Breast epithelium (tissue), 4 donors: ENCODE results near the gene ACSS2. TPM values are rescaled to one million over a fixed set of nuclear protein-coding genes. Genes with fewer than 3 reads are reported as not detected.

Source experiments
- DNase-seq, 2 donors: peaks; one replicate each; pipeline ENCODE4 v3.0.0-alpha.2; 2019; ENCODE audit warnings: low spot score in 2 of 2
- H3K27ac ChIP-seq, 2 donors: fragments of 200-600 bp; sonication (generic) in 1 of 2; one replicate each; pipeline ENCODE4 v1.5.1; 2016 to 2019; ENCODE audit warnings: mild to moderate bottlenecking in 1 of 2
- H3K27me3 ChIP-seq, 2 donors: fragments of 200-600 bp; sonication (generic) in 1 of 2; one replicate each; pipeline versions ENCODE4 v1.5.1 to v1.6.0; 2017 to 2019; ENCODE audit warnings: control low read depth in 1 of 2, mild to moderate bottlenecking in 1 of 2
- H3K36me3 ChIP-seq: fragments of 200-600 bp; one replicate; pipeline ENCODE4 v1.5.1; 2019
- H3K4me1 ChIP-seq, 2 donors: fragments of 200-600 bp; sonication (generic); one replicate each; pipeline ENCODE4 v1.5.1; 2016 to 2019; ENCODE audit warnings: control low read depth in 1 of 2
- H3K4me3 ChIP-seq, 3 donors: fragments of 200-600 bp; sonication (generic); 1 replicate in 2 of 3; 2 replicates in 1 of 3; pipeline ENCODE4 v1.5.1; 2016 to 2019; ENCODE audit warnings: mild to moderate bottlenecking in 3 of 3, moderate library complexity in 2 of 3
- H3K9me3 ChIP-seq, 2 donors: fragments of 200-600 bp; sonication (generic) in 1 of 2; one replicate each; pipeline ENCODE4 v1.5.1; 2016 to 2019; ENCODE audit warnings: control low read depth in 1 of 2
- POLR2A ChIP-seq: fragments of 450-650 bp; IDR thresholded peaks from one replicate; pipeline ENCODE4 v1.6.1; 2016; ENCODE audit warnings: antibody characterized with exemption, mild to moderate bottlenecking, moderate library complexity
- POLR2AphosphoS5 ChIP-seq, 3 donors: sonication (generic); formaldehyde crosslinking; IDR thresholded peaks; one replicate each; pipeline ENCODE4 v1.6.1; 2017; ENCODE audit warnings: antibody characterized with exemption in 3 of 3
- intact Hi-C: fragments of 100-400 bp; cut with DNase I; formaldehyde crosslinking; loops from one replicate; pipeline ENCODE4 v1.15.1; 2023; ENCODE audit warnings: low total_unique reads
- total RNA-seq, 3 donors: library from RNA; depleted of rRNA; stranded (reverse); fragments of >200 nt; gene quantifications; one replicate each; pipeline ENCODE4 v1.1.0, GENCODE V29; 2016
- TF ChIP-seq, protein P1 (sequence below), 3 donors: fragments of 450-650 bp; IDR thresholded peaks; one replicate each; pipeline ENCODE4 v1.5.1; 2016 to 2017; ENCODE audit warnings: antibody characterized with exemption in 3 of 3, mild to moderate bottlenecking in 3 of 3, moderate library complexity in 3 of 3

Gene ACSS2
- total RNA-seq, 3 donors from 2014 or later: 70.1 to 137 (median 71.1) TPM

DNA sequence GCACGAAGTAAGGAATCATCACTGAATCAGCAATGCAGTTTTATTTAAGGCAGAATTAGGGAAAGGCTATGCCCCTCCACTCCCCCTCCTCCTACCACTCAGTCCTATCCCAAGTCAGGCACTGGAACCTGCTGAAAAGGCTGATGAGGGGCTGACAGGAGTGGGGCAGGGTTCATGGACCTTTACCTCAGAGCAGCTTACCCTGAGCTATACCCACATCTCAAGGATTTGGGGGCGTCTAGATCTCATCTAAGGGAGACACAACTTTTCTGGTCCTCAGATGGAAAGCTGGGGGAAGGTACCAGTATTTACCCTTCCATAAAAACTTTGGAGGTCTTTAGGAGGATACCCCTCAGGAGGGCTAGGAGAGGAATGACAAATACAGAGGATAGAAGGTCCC lies 52.0 kb downstream of the ACSS2 start:
- Histone ChIP-seq H3K4me3 (no peak overlapping the region), H3K27ac (peak overlapping the region; percentile 66 to 76), H3K4me1 (no peaks in the 10 kb centered on the region), H3K36me3 (no peaks in the 10 kb centered on the region), H3K9me3 (no peaks in the 10 kb centered on the region), H3K27me3 (no peaks in the 10 kb centered on the region)
- intact Hi-C loops: no loop called here
- TF ChIP-seq, protein P1, sequence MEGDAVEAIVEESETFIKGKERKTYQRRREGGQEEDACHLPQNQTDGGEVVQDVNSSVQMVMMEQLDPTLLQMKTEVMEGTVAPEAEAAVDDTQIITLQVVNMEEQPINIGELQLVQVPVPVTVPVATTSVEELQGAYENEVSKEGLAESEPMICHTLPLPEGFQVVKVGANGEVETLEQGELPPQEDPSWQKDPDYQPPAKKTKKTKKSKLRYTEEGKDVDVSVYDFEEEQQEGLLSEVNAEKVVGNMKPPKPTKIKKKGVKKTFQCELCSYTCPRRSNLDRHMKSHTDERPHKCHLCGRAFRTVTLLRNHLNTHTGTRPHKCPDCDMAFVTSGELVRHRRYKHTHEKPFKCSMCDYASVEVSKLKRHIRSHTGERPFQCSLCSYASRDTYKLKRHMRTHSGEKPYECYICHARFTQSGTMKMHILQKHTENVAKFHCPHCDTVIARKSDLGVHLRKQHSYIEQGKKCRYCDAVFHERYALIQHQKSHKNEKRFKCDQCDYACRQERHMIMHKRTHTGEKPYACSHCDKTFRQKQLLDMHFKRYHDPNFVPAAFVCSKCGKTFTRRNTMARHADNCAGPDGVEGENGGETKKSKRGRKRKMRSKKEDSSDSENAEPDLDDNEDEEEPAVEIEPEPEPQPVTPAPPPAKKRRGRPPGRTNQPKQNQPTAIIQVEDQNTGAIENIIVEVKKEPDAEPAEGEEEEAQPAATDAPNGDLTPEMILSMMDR (IDR thresholded peaks at IDR 0.05): no peak
- no peak for TF ChIP-seq POLR2A
- no peak for TF ChIP-seq POLR2AphosphoS5 (IDR thresholded peaks at IDR 0.05)
- DNase-seq: no peak

DNA sequence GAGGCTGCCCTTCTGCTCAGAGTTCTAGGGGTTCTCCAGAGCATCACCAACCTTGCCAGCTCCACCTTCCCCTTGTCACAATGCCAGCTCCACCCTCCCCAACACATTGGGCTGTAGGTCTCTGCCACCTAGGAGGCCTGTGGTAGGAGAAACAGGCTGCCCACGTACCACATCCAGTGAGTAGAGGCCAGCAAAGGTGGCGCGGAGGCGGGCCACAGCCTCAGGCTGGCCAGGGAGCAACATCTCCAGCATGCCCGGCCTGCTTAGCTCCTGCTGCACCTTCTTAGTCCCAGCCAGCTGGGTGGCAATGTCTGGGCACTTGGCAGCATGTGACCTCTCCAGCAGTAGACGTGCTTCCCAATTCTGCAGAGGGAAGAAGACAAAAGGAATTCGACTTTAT lies 55.4 kb downstream of the ACSS2 start:
- Histone ChIP-seq H3K4me3 (no peak overlapping the region), H3K36me3 (no peaks in the 10 kb centered on the region), H3K27ac (no peak overlapping the region), H3K9me3 (no peaks in the 10 kb centered on the region), H3K4me1 (no peaks in the 10 kb centered on the region), H3K27me3 (no peaks in the 10 kb centered on the region)
- intact Hi-C loops: no loop called here
- TF ChIP-seq, protein P1 (IDR thresholded peaks at IDR 0.05): no peak
- no peak for TF ChIP-seq POLR2AphosphoS5 (IDR thresholded peaks at IDR 0.05)
- no peak for TF ChIP-seq POLR2A
- DNase-seq: no peak

DNA sequence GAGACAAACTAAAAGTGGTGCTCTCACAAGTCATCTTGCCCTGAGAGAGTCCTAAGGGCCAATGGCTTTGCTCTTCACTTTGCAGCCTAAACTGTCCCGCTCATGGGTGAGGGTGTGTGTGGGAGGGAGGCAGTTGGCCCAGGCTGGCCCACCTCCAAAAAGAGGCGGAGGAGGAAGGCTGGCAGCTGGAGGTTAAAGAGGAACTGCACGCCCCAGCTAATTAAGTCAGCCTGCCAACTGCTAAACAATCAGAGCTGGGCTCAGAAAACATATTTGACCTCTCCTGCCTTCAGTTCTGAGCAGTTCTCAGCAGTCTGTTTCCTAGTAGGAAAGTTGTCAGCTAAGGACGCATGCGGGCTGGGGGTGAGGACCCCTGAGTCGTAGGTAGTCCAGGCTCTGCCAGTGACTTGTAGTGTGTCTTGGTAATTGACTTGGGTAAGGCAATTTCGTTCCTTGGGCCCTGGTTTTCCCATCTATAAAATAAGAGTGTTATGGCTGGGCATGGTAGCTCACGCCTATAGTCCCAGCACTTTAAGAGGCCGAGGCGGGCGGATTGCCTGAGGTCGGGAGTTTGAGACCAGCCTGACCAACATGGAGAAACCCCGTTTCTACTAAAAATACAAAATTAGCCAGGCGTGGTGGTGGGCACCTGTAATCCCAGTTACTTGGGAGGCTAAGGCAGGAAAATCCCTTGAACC lies 62.2 kb downstream of the ACSS2 start:
- no peak overlapping the region for H3K4me3 ChIP-seq
- H3K9me3 ChIP-seq: no peaks in the 10 kb centered on the region
- intact Hi-C loops: no loop called here
- DNase-seq: peak in 1 of 2 donors; percentile 55
- peak overlapping the region; percentile 75 to 76 for H3K27ac ChIP-seq
- no peaks in the 10 kb centered on the region for H3K27me3 ChIP-seq
- TF ChIP-seq, protein P1 (IDR thresholded peaks at IDR 0.05): no peak
- TF ChIP-seq POLR2A (no peak), POLR2AphosphoS5 (IDR thresholded peaks at IDR 0.05) (no peak)
- H3K4me1 ChIP-seq: peaks cover 0 to 8% of the 10 kb centered on the region in 2 donors
- no peaks in the 10 kb centered on the region for H3K36me3 ChIP-seq

DNA sequence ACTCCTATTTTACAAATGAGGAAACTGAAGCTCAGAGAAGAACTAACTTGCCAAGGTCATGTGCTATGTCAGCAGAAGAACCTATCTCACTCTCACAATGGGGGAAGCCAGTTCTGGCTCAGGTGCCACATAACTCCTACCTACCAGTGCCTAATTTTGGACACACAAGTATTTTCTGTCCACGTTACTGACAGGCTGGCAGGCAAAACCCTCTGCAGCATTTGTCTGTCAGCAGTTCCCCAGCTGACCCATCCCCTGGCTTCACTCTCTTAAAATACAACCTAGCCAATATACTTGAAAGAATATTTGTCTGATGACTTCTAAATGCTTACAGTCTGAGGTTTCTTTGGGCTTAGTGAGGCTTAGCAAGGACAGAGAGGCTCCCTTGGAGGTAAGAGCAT lies 63.7 kb downstream of the ACSS2 start:
- Histone ChIP-seq H3K9me3 (no peaks in the 10 kb centered on the region), H3K4me1 (peaks cover 0 to 8% of the 10 kb centered on the region in 2 donors), H3K27ac (no peak overlapping the region), H3K36me3 (no peaks in the 10 kb centered on the region), H3K4me3 (no peak overlapping the region), H3K27me3 (no peaks in the 10 kb centered on the region)
- TF ChIP-seq, protein P1 (IDR thresholded peaks at IDR 0.05): no peak
- TF ChIP-seq POLR2AphosphoS5 (IDR thresholded peaks at IDR 0.05): no peak
- TF ChIP-seq POLR2A: no peak
- DNase-seq: no peak
- intact Hi-C loops: no loop called here

DNA sequence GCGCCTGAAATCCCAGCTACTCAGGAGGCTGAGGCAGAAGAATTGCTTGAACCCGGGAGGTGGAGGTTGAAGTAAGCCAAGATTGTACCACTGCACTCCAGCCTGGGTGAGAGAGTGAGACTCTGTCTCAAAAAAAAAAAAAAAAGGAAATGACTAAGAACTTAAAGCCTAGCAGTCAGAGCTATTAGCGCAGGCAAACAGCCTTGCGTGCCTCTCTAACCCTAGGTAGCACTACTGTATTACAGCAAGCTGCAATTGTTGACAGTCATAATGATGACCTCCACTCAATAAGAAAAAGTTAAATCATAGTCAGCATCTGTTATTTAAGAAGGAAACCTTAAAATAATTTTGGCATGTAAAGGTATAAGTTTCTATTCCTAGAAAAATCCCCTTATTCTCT lies 64.8 kb downstream of the ACSS2 start:
- no peaks in the 10 kb centered on the region for H3K36me3 ChIP-seq
- no peak for TF ChIP-seq POLR2AphosphoS5 (IDR thresholded peaks at IDR 0.05)
- TF ChIP-seq, protein P1 (IDR thresholded peaks at IDR 0.05): no peak
- TF ChIP-seq POLR2A: no peak

More for the DNA sequence above, 64.8 kb downstream of the ACSS2 start:
- Histone ChIP-seq H3K4me1 (peaks cover 0 to 8% of the 10 kb centered on the region in 2 donors), H3K27me3 (no peaks in the 10 kb centered on the region), H3K9me3 (no peaks in the 10 kb centered on the region), H3K4me3 (no peak overlapping the region), H3K27ac (no peak overlapping the region)
- intact Hi-C loops: no loop called here
- no peak for DNase-seq
